ENCODE measurements around the gene MOB1B. TPM values are rescaled to one million over a fixed set of nuclear protein-coding genes. Genes with fewer than 3 reads are reported as not detected.

MOB1B gene
- total RNA-seq, 1 donor from 2014 or later, result 34.2 TPM

DNA sequence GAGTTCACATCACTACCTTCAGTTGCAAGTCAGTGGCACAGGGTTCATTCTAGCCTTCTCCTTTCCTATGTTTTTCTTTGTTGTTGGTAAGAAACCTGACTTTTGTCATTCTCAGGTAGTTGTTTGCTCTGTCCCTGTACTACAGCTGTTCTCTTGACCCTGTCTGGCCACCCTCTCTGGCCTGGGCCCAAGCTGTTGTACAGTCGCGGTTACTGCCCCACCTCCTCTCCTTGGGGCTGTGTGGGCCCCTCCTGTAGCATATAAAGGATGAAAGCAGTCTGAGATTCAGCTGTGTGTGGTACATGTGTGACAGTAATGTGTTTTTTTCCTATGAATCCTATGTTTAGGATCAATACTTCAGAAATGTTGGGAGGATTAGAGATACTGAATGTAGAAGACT, 12.5 kb downstream of the MOB1B start:
- intact Hi-C loops (cut with DNase I), result no loop called here
- TF ChIP-seq, protein P1, sequence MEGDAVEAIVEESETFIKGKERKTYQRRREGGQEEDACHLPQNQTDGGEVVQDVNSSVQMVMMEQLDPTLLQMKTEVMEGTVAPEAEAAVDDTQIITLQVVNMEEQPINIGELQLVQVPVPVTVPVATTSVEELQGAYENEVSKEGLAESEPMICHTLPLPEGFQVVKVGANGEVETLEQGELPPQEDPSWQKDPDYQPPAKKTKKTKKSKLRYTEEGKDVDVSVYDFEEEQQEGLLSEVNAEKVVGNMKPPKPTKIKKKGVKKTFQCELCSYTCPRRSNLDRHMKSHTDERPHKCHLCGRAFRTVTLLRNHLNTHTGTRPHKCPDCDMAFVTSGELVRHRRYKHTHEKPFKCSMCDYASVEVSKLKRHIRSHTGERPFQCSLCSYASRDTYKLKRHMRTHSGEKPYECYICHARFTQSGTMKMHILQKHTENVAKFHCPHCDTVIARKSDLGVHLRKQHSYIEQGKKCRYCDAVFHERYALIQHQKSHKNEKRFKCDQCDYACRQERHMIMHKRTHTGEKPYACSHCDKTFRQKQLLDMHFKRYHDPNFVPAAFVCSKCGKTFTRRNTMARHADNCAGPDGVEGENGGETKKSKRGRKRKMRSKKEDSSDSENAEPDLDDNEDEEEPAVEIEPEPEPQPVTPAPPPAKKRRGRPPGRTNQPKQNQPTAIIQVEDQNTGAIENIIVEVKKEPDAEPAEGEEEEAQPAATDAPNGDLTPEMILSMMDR (IDR thresholded peaks at IDR 0.05), result no peak
- Histone ChIP-seq H3K4me1 (peaks cover 11% of the 10 kb centered on the region), H3K36me3 (no peaks in the 10 kb centered on the region), H3K27ac (peak overlapping the region; percentile 44), H3K9me3 (no peaks in the 10 kb centered on the region), H3K27me3 (no peaks in the 10 kb centered on the region), H3K4me3 (peak overlapping the region; percentile 43)
- ATAC-seq (peak; percentile 83), DNase-seq (peak; percentile 68)

DNA sequence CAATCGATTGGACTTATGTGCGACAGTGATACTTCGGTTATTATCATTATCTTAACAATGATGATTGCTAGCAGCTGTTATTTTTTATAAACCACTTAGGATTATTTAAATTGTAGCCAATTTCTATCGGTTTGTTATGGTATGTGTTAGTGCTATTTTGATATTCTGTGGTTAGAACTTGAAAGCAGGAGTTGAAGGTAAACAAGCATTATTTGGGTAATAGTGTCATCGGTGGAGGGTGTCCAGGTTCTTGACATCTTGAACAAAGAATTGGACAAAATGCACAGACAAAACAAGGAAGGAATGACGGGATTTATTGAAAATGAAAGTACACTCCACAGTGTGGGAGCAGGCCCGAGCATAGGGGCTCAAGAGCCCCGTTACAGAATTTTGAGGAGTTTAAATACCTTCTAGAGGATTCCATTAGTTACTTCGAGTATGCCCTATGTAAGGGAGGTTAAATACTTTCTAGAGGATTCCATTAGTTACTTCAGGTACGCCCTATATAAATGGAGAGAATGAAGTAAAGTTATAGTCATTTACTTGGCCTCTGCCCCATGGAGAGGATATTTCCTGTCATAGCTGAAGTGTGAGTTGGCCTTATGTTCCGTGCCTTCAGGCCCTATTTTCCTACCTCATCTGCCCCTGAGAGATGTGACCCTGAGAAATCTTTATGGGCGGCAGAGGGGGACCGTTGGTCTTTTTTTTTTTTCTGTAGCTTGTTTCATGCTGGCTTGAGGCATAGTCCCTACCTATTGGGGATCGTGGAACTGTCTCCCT, 13.1 kb downstream of the MOB1B start:
- no peak for DNase-seq
- intact Hi-C loops (cut with DNase I), result no loop called here

GRCh38 chr4:70915874-70916559, 13.8 kb downstream of the MOB1B start:
- intact Hi-C loops (cut with DNase I), result no loop called here
- Histone ChIP-seq H3K9me3 (no peaks in the 10 kb centered on the region), H3K27me3 (no peaks in the 10 kb centered on the region), H3K4me3 (no peak overlapping the region), H3K4me1 (peaks cover 11% of the 10 kb centered on the region), H3K36me3 (no peaks in the 10 kb centered on the region), H3K27ac (peak overlapping the region; percentile 44)
- TF ChIP-seq, protein P1 (IDR thresholded peaks at IDR 0.05), result no peak
- ATAC-seq (no peak), DNase-seq (no peak)

More for the DNA sequence above, 13.1 kb downstream of the MOB1B start:
- TF ChIP-seq, protein P1 (IDR thresholded peaks at IDR 0.05), result no peak
- H3K9me3 ChIP-seq, result no peaks in the 10 kb centered on the region
- H3K4me3 ChIP-seq, result peak overlapping the region; percentile 43
- no peak for ATAC-seq
- peak overlapping the region; percentile 44 for H3K27ac ChIP-seq
- H3K36me3 ChIP-seq, result no peaks in the 10 kb centered on the region
- no peaks in the 10 kb centered on the region for H3K27me3 ChIP-seq
- H3K4me1 ChIP-seq, result peaks cover 11% of the 10 kb centered on the region

DNA sequence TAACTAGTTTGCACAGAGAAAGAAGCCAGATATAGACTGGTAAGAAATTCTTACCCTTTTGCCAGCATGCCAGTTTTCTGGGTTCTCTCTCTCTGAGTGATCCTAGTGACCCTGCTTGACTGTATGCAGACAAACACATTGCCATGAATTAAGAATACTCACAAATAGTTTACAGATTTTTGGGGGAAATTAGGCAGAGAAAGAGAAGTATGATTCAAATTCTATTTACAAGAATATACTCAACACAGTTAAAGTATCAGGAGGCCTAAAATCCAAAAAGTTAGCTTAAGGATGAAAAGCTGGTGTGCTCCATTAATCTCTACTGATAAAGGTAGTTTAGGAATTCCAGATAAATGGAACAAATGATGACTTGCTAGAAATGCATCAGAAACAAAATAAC, 18.4 kb downstream of the MOB1B start:
- TF ChIP-seq, protein P1 (IDR thresholded peaks at IDR 0.05), result no peak
- Histone ChIP-seq H3K9me3 (no peaks in the 10 kb centered on the region), H3K27ac (no peak overlapping the region), H3K4me3 (no peak overlapping the region), H3K36me3 (no peaks in the 10 kb centered on the region), H3K27me3 (no peaks in the 10 kb centered on the region), H3K4me1 (no peaks in the 10 kb centered on the region)
- intact Hi-C loops (cut with DNase I), result no loop called here
- DNase-seq (no peak), ATAC-seq (no peak)

GRCh38 chr4:70925418-70925817, 23.2 kb downstream of the MOB1B start:
- TF ChIP-seq, protein P1 (IDR thresholded peaks at IDR 0.05), result no peak
- Histone ChIP-seq H3K36me3 (no peaks in the 10 kb centered on the region), H3K27ac (no peak overlapping the region), H3K4me3 (no peak overlapping the region), H3K4me1 (peaks cover 17% of the 10 kb centered on the region), H3K27me3 (no peaks in the 10 kb centered on the region), H3K9me3 (no peaks in the 10 kb centered on the region)
- no peak for DNase-seq
- intact Hi-C loops (cut with DNase I), result no loop called here
- ATAC-seq, result no peak
